Neural progenitor cell (in vitro differentiated cells): ENCODE data around the gene KRTAP17-1. TPM values are rescaled to one million over a fixed set of nuclear protein-coding genes. Genes with fewer than 3 reads are reported as not detected.
A peak's percentile ranks its signal among the peaks of the same experiment; 100 is the strongest.

Experiments used
- DNase-seq: peaks from one replicate; pipeline ENCODE4 v3.0.0-alpha.2; 2016; ENCODE audit warnings: low spot score
- H2AFZ ChIP-seq: fragments of 200-600 bp; sonication (generic); replicated peaks from 2 replicates; pipeline ENCODE4 v1.6.1; 2016; ENCODE audit warnings: antibody characterized with exemption
- H3F3A ChIP-seq: fragments of 200-600 bp; sonication (generic); 2 replicates; pipeline ENCODE4 v1.6.1; 2016; ENCODE audit warnings: antibody characterized with exemption, low read depth
- H3K27ac ChIP-seq: fragments of 200-600 bp; sonication (generic); 2 replicates; pipeline ENCODE4 v1.5.1; 2016; ENCODE audit warnings: mild to moderate bottlenecking
- H3K27me3 ChIP-seq: fragments of 200-600 bp; sonication (generic); 2 replicates; pipeline ENCODE4 v1.6.1; 2016; ENCODE audit warnings: mild to moderate bottlenecking, moderate library complexity
- H3K36me3 ChIP-seq: fragments of 200-600 bp; sonication (generic); 2 replicates; pipeline ENCODE4 v1.5.1; 2016
- H3K4me1 ChIP-seq: fragments of 200-600 bp; sonication (generic); 2 replicates; pipeline ENCODE4 v1.6.1; 2016; ENCODE audit warnings: mixed run types
- H3K4me2 ChIP-seq: fragments of 200-600 bp; sonication (generic); 2 replicates; pipeline ENCODE4 v1.6.1; 2016
- H3K4me3 ChIP-seq: fragments of 200-600 bp; sonication (generic); 2 replicates; pipeline ENCODE4 v1.5.1; 2016
- H3K79me2 ChIP-seq: fragments of 200-600 bp; sonication (generic); 2 replicates; pipeline ENCODE4 v1.6.1; 2016; ENCODE audit warnings: low read depth
- H3K9ac ChIP-seq: fragments of 200-600 bp; sonication (generic); 2 replicates; pipeline ENCODE4 v1.6.1; 2016
- H3K9me3 ChIP-seq: fragments of 200-600 bp; sonication (generic); 2 replicates; pipeline ENCODE4 v1.5.1; 2016; ENCODE audit warnings: low read depth
- H4K20me1 ChIP-seq: fragments of 200-600 bp; sonication (generic); 2 replicates; pipeline ENCODE4 v1.6.1; 2016; ENCODE audit warnings: low read depth
- H3K27ac Mint-ChIP-seq: 3 replicates; pipeline ENCODE4 v1.8.0; 2021; ENCODE audit warnings: mixed read lengths
- H3K27me3 Mint-ChIP-seq: 2 replicates; pipeline ENCODE4 v1.8.0; 2022; ENCODE audit warnings: low read depth, mild to moderate bottlenecking, inconsistent platforms, moderate library complexity, mixed read lengths; ENCODE audit not compliant: insufficient read depth
- H3K36me3 Mint-ChIP-seq: 3 replicates; pipeline ENCODE4 v1.8.0; 2021; ENCODE audit warnings: mixed read lengths
- H3K4me1 Mint-ChIP-seq: 3 replicates; pipeline ENCODE4 v1.8.0; 2021; ENCODE audit warnings: mixed read lengths
- H3K4me3 Mint-ChIP-seq: 3 replicates; pipeline ENCODE4 v1.8.0; 2021; ENCODE audit warnings: mild to moderate bottlenecking, moderate library complexity, mixed read lengths
- H3K9me3 Mint-ChIP-seq: 3 replicates; pipeline ENCODE4 v1.8.0; 2020; ENCODE audit warnings: mixed read lengths
- EZH2 ChIP-seq: fragments of 200-600 bp; sonication (generic); IDR thresholded peaks from 2 replicates; pipeline ENCODE4 v1.6.1; 2017; ENCODE audit warnings: antibody characterized with exemption, mild to moderate bottlenecking, moderate library complexity
- EZH2phosphoT487 ChIP-seq: fragments of 200-600 bp; sonication (generic); IDR thresholded peaks from 2 replicates; pipeline ENCODE4 v1.6.1; 2017; ENCODE audit warnings: antibody characterized with exemption
- total RNA-seq: library from RNA; depleted of rRNA; stranded (reverse); fragments of >200 nt; gene quantifications from 2 replicates; pipeline ENCODE4 v1.2.3, GENCODE V29; 2015; ENCODE audit warnings: low replicate concordance
- TF ChIP-seq, protein P1 (sequence below): fragments of 200-600 bp; sonication (generic); IDR thresholded peaks from 2 replicates; pipeline ENCODE4 v1.5.1; 2017; ENCODE audit warnings: antibody characterized with exemption, mild to moderate bottlenecking

Gene KRTAP17-1
- total RNA-seq, 1 donor from 2014 or later: not detected

- H3K27ac Mint-ChIP-seq: no peak overlapping the region
Measured at GRCh38 chr17:41322094-41322902, 6.8 kb upstream of the KRTAP17-1 start.

DNA sequence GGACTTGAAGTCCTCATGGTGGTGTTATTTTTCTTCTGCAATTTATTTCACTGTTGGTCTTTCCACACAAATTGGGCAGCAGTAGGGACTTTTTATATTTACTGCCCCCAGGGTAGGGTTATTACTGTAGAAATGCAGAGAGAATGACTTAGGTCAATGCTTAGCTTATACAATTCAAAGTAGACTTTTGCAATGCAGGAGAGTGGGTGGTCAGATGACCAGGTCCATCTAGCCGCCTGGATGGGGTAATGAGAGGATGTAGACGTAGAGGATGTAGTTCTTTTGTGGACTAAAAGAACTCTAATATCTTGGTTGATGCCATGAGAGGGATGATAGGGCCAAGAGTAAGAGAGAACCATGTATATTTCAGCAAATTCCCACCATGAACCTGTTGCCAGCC is 2.7 kb upstream of the KRTAP17-1 start:
- Histone ChIP-seq H3K79me2 (no peaks in the 10 kb centered on the region), H2AFZ (no peak overlapping the region), H3K27me3 (no peaks in the 10 kb centered on the region), H3K9ac (no peak overlapping the region), H3F3A (no peaks in the 10 kb centered on the region), H3K9me3 (peaks cover 10% of the 10 kb centered on the region), H3K4me1 (no peaks in the 10 kb centered on the region), H3K4me3 (no peak overlapping the region), H3K27ac (no peak overlapping the region), H4K20me1 (no peaks in the 10 kb centered on the region), H3K36me3 (no peaks in the 10 kb centered on the region), H3K4me2 (no peak overlapping the region)
- no peaks in the 10 kb centered on the region for H3K4me1 Mint-ChIP-seq
- TF ChIP-seq, protein P1, sequence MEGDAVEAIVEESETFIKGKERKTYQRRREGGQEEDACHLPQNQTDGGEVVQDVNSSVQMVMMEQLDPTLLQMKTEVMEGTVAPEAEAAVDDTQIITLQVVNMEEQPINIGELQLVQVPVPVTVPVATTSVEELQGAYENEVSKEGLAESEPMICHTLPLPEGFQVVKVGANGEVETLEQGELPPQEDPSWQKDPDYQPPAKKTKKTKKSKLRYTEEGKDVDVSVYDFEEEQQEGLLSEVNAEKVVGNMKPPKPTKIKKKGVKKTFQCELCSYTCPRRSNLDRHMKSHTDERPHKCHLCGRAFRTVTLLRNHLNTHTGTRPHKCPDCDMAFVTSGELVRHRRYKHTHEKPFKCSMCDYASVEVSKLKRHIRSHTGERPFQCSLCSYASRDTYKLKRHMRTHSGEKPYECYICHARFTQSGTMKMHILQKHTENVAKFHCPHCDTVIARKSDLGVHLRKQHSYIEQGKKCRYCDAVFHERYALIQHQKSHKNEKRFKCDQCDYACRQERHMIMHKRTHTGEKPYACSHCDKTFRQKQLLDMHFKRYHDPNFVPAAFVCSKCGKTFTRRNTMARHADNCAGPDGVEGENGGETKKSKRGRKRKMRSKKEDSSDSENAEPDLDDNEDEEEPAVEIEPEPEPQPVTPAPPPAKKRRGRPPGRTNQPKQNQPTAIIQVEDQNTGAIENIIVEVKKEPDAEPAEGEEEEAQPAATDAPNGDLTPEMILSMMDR: no peak
- no peak for TF ChIP-seq EZH2phosphoT487
- TF ChIP-seq EZH2: no peak
- H3K4me3 Mint-ChIP-seq: no peak overlapping the region
- no peaks in the 10 kb centered on the region for H3K36me3 Mint-ChIP-seq
- no peak for DNase-seq
- peaks cover 4% of the 10 kb centered on the region for H3K9me3 Mint-ChIP-seq
- no peaks in the 10 kb centered on the region for H3K27me3 Mint-ChIP-seq
- H3K27ac Mint-ChIP-seq: no peak overlapping the region

More at GRCh38 chr17:41322094-41322902, 6.8 kb upstream of the KRTAP17-1 start:
- H4K20me1 ChIP-seq: no peaks in the 10 kb centered on the region
- no peak overlapping the region for H3K9ac ChIP-seq
- Mint-ChIP-seq H3K27me3 (peaks cover 3% of the 10 kb centered on the region), H3K36me3 (no peaks in the 10 kb centered on the region), H3K4me3 (no peak overlapping the region), H3K4me1 (no peaks in the 10 kb centered on the region), H3K9me3 (peaks cover 4% of the 10 kb centered on the region)
- H3K27ac ChIP-seq: no peak overlapping the region
- peaks cover 10% of the 10 kb centered on the region for H3K9me3 ChIP-seq
- H3K79me2 ChIP-seq: no peaks in the 10 kb centered on the region
- H3F3A ChIP-seq: no peaks in the 10 kb centered on the region
- no peaks in the 10 kb centered on the region for H3K27me3 ChIP-seq
- DNase-seq: peak; percentile 44
- H3K4me1 ChIP-seq: no peaks in the 10 kb centered on the region
- no peak overlapping the region for H3K4me2 ChIP-seq
- H3K4me3 ChIP-seq: no peak overlapping the region
- no peaks in the 10 kb centered on the region for H3K36me3 ChIP-seq
- TF ChIP-seq EZH2phosphoT487 (no peak), EZH2 (no peak)
- TF ChIP-seq, protein P1: peak; percentile 70
- peak overlapping the region; percentile 45 for H2AFZ ChIP-seq

DNA sequence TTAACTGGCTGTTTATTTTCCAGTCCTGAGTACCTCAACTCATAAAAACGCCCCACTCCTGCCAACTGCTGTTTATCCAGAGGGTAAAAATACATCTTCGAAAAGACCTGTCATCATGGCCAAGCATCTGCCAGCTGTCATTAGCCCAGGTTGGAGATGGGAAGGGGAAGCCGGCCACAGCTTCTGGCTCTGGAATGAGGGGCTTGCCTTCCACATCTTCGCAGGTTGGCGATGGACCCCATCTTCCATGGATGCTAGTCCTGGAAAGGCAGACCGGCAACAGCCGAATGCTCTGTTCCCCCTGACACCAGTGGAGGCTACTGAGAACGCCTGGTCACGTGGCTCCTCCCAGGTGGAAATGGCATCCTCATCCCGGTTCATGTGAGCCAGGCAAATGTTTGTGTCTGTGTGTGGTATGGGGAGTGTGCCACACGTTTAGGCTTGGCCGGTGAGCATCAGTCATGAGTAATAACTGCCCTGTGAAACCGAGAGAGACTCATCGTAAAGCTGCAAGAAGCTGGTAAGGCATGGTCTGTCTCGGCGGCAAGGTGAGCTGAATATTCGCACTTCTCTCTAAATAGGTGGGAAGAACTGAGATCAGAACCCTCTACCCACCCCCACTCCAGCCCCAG is 420 bp upstream of the KRTAP17-1 start:
- Mint-ChIP-seq H3K27ac (no peak overlapping the region), H3K4me3 (no peak overlapping the region), H3K4me1 (no peaks in the 10 kb centered on the region), H3K27me3 (no peaks in the 10 kb centered on the region), H3K36me3 (no peaks in the 10 kb centered on the region), H3K9me3 (peaks cover 4% of the 10 kb centered on the region)
- no peak overlapping the region for H2AFZ ChIP-seq
- H4K20me1 ChIP-seq: no peaks in the 10 kb centered on the region
- H3K9ac ChIP-seq: no peak overlapping the region
- DNase-seq: no peak
- no peaks in the 10 kb centered on the region for H3K27me3 ChIP-seq
- TF ChIP-seq EZH2: no peak
- no peak for TF ChIP-seq EZH2phosphoT487
- TF ChIP-seq, protein P1: no peak
- H3K9me3 ChIP-seq: peaks cover 10% of the 10 kb centered on the region
- H3K4me1 ChIP-seq: no peaks in the 10 kb centered on the region
- H3F3A ChIP-seq: no peaks in the 10 kb centered on the region
- H3K4me3 ChIP-seq: no peak overlapping the region
- H3K4me2 ChIP-seq: no peak overlapping the region
- H3K36me3 ChIP-seq: no peaks in the 10 kb centered on the region
- no peak overlapping the region for H3K27ac ChIP-seq
- no peaks in the 10 kb centered on the region for H3K79me2 ChIP-seq
